HepG2 (cell line): ENCODE results near the gene FNDC10. TPM values are rescaled to one million over a fixed set of nuclear protein-coding genes. Genes with fewer than 3 reads are reported as not detected.

Source experiments
- BCL6 ChIP-seq: IDR thresholded peaks from 2 replicates; pipeline ENCODE4 v1.6.1; 2016; ENCODE audit warnings: missing genetic modification reagents, missing compliant biosample characterization
- CREB3 ChIP-seq: sonication (generic); formaldehyde crosslinking; IDR thresholded peaks from 2 replicates; pipeline ENCODE4 v1.5.0; 2020; ENCODE audit warnings: missing genetic modification reagents
- EED ChIP-seq: sonication (generic); formaldehyde crosslinking; IDR thresholded peaks from 2 replicates; pipeline ENCODE4 v1.5.0; 2020; ENCODE audit warnings: mild to moderate bottlenecking, missing genetic modification reagents
- FOXA3 ChIP-seq: IDR thresholded peaks from 2 replicates; pipeline ENCODE4 v1.6.1; 2016; ENCODE audit warnings: missing genetic modification reagents, missing compliant biosample characterization
- HIVEP1 ChIP-seq: sonication (generic); formaldehyde crosslinking; IDR thresholded peaks from 2 replicates; pipeline ENCODE4 v1.4.0; 2020; ENCODE audit warnings: mild to moderate bottlenecking, missing genetic modification reagents
- JARID2 ChIP-seq: sonication (generic); formaldehyde crosslinking; IDR thresholded peaks from 2 replicates; pipeline ENCODE4 v1.8.1; 2023; ENCODE audit warnings: missing genetic modification reagents, inconsistent platforms; ENCODE audit not compliant: insufficient replicate concordance
- JDP2 ChIP-seq: sonication (generic); formaldehyde crosslinking; IDR thresholded peaks from 2 replicates; pipeline ENCODE4 v1.8.1; 2022; ENCODE audit warnings: missing genetic modification reagents, borderline replicate concordance
- MED8 ChIP-seq: sonication (generic); formaldehyde crosslinking; IDR thresholded peaks from 2 replicates; pipeline ENCODE4 v1.8.1; 2023; ENCODE audit warnings: mild to moderate bottlenecking, missing genetic modification reagents; ENCODE audit not compliant: insufficient replicate concordance
- MYNN ChIP-seq: sonication (generic); formaldehyde crosslinking; IDR thresholded peaks from 2 replicates; pipeline ENCODE4 v1.4.0; 2020; ENCODE audit warnings: mild to moderate bottlenecking, low read depth, missing genetic modification reagents
- NFYB ChIP-seq: sonication (generic); formaldehyde crosslinking; IDR thresholded peaks from 2 replicates; pipeline ENCODE4 v1.4.0; 2020; ENCODE audit warnings: missing genetic modification reagents
- NKX3-1 ChIP-seq: sonication (generic); formaldehyde crosslinking; IDR thresholded peaks from 2 replicates; pipeline ENCODE4 v1.5.0; 2020; ENCODE audit warnings: missing genetic modification reagents
- RORA ChIP-seq: sonication (generic); formaldehyde crosslinking; IDR thresholded peaks from 2 replicates; pipeline ENCODE4 v1.5.0; 2020; ENCODE audit warnings: mild to moderate bottlenecking, missing genetic modification reagents, moderate library complexity
- USF2 ChIP-seq, 2 experiments: sonication (generic) in 1 of 2; formaldehyde crosslinking in 1 of 2; IDR thresholded peaks; 2 replicates each; pipeline versions ENCODE4 v1.5.1 to v1.6.1; 2011 to 2020; ENCODE audit warnings: borderline replicate concordance in 1 of 2, low read depth in 1 of 2, low read length in 1 of 2, mild to moderate bottlenecking in 1 of 2, missing genetic modification reagents in 1 of 2, moderate library complexity in 1 of 2
- ZBTB33 ChIP-seq: sonication (generic); formaldehyde crosslinking; IDR thresholded peaks from 2 replicates; pipeline ENCODE4 v1.4.0; 2020; ENCODE audit warnings: missing genetic modification reagents
- ZHX1 ChIP-seq: sonication (generic); formaldehyde crosslinking; IDR thresholded peaks from 2 replicates; pipeline ENCODE4 v1.8.1; 2022; ENCODE audit warnings: low read depth, mild to moderate bottlenecking, missing genetic modification reagents
- ZNF33B ChIP-seq: sonication (generic); formaldehyde crosslinking; IDR thresholded peaks from 2 replicates; pipeline ENCODE4 v1.5.1; 2020; ENCODE audit warnings: mild to moderate bottlenecking, missing genetic modification reagents
- ZNF362 ChIP-seq: sonication (generic); formaldehyde crosslinking; IDR thresholded peaks from 2 replicates; pipeline ENCODE4 v1.4.0; 2020; ENCODE audit warnings: missing genetic modification reagents, mild to moderate bottlenecking, borderline replicate concordance
- ZNF678 ChIP-seq: sonication (generic); formaldehyde crosslinking; IDR thresholded peaks from 2 replicates; pipeline ENCODE4 v1.4.0; 2020; ENCODE audit warnings: mild to moderate bottlenecking, missing genetic modification reagents
- ZNF772 ChIP-seq: sonication (generic); formaldehyde crosslinking; IDR thresholded peaks from 2 replicates; pipeline ENCODE4 v1.5.0; 2020; ENCODE audit warnings: mild to moderate bottlenecking, missing genetic modification reagents
- polyA plus RNA-seq, 8 experiments: library from polyadenylated mRNA; depleted of rRNA in 3 of 8; stranded (reverse) in 7 of 8; unstranded in 1 of 8; fragments of >200 nt; fragmentation: Illumina TruSeq in 4 of 8; extraction: Trizol in 4 of 8; gene quantifications; 2 replicates each; pipeline versions ENCODE4 v1.2.1 to v1.2.3, GENCODE V29; 2011 to 2016; ENCODE audit warnings: low read depth in 4 of 8, missing spikeins in 1 of 8, mixed read lengths in 1 of 8; ENCODE audit not compliant: insufficient read depth in 1 of 8
- total RNA-seq, 5 experiments: library from RNA; depleted of rRNA; stranded (reverse); fragments of >200 nt; fragmentation: Illumina TruSeq; extraction: Trizol; gene quantifications; 2 replicates each; pipeline ENCODE4 v1.2.3, GENCODE V29; 2016; ENCODE audit warnings: low read depth in 1 of 5

The FNDC10 gene
- total and polyA plus RNA-seq, 2 of the 13 experiments (the other 11 are each of a cell fraction or from before 2014, with no cell fraction given): 2.2 to 2.5 TPM

- TF ChIP-seq ZHX1 (CRISPR knock-in tag): no peak
- TF ChIP-seq BCL6 (CRISPR knock-in tag): no peak
- no peak for TF ChIP-seq ZNF678 (CRISPR knock-in tag)
- no peak for TF ChIP-seq MED8 (CRISPR knock-in tag)
- no peak for TF ChIP-seq FOXA3 (CRISPR knock-in tag)
- no peak for TF ChIP-seq ZBTB33 (CRISPR knock-in tag)
- no peak for TF ChIP-seq CREB3
- 0 out of 2 replicates have a peak, but pooled peaks have one; percentile 19 for TF ChIP-seq ZNF362 (CRISPR knock-in tag)
- TF ChIP-seq NKX3-1 (CRISPR knock-in tag): no peak
- TF ChIP-seq NFYB: no peak
- no peak for TF ChIP-seq EED (CRISPR knock-in tag)
- TF ChIP-seq HIVEP1: no peak
- TF ChIP-seq JARID2: no peak
- TF ChIP-seq ZNF33B: no peak
- TF ChIP-seq MYNN (CRISPR knock-in tag): no peak
- 0 out of 2 replicates have a peak, but pooled peaks have one; percentile 23 for TF ChIP-seq ZNF772 (CRISPR knock-in tag)
- no peak for TF ChIP-seq USF2 (IDR thresholded peaks at IDR 0.05; ENCODE audit: low read depth, low read length)
- TF ChIP-seq USF2 (CRISPR knock-in tag; IDR thresholded peaks at IDR 0.05; ENCODE audit: borderline replicate concordance): peak; percentile 35; the same call in 1 of the 2 replicates
- no peak for TF ChIP-seq JDP2 (CRISPR knock-in tag)
- TF ChIP-seq RORA (CRISPR knock-in tag): no peak
Observed at GRCh38 chr1:1614204-1614953, 14.4 kb upstream of the FNDC10 start (continued).
